ENCODE measurements around the gene SYT13.

SYT13 gene

GRCh38 chr11:45253640-45254039 is 32.5 kb downstream of the SYT13 start:
- no peaks in the 10 kb centered on the region for H3F3A ChIP-seq (ENCODE audit: insufficient read depth, low read length)
- H4K20me1 ChIP-seq (ENCODE audit: insufficient read depth, low read length) = no peaks in the 10 kb centered on the region
- no peaks in the 10 kb centered on the region for H3K9me2 ChIP-seq (ENCODE audit: low read depth, low read length)
- H3K4me2 ChIP-seq (ENCODE audit: low read length) = no peak overlapping the region
- no peaks in the 10 kb centered on the region for H3K4me1 ChIP-seq (ENCODE audit: insufficient read depth, low read length, severe bottlenecking)
- no peak overlapping the region for H3K27ac ChIP-seq (ENCODE audit: low read depth, low read length, poor library complexity, severe bottlenecking)
- TF ChIP-seq EZH2 (IDR thresholded peaks at IDR 0.05; ENCODE audit: borderline replicate concordance, low read length) (no peak), CTCF (IDR thresholded peaks at IDR 0.05; ENCODE audit: low read length) (no peak)
- H3K9ac ChIP-seq (ENCODE audit: low read length) = no peak overlapping the region
- H3K79me2 ChIP-seq (ENCODE audit: insufficient read depth, low read length) = no peaks in the 10 kb centered on the region
- no peak overlapping the region for H3K4me3 ChIP-seq (ENCODE audit: low read depth, low read length, poor library complexity, severe bottlenecking)
- no peaks in the 10 kb centered on the region for H3K9me3 ChIP-seq (ENCODE audit: low read length)
- H3K27me3 ChIP-seq (ENCODE audit: insufficient read depth, low read length) = 0 out of 2 replicates have a peak, but pooled peaks cover 3% of the 10 kb centered on the region
- no peaks in the 10 kb centered on the region for H3K36me3 ChIP-seq (ENCODE audit: insufficient read depth, low read length)
- no peak overlapping the region for H2AFZ ChIP-seq (ENCODE audit: low read length)

GRCh38 chr11:45252877-45253276 is 33.3 kb downstream of the SYT13 start:
- no peaks in the 10 kb centered on the region for H3K36me3 ChIP-seq (ENCODE audit: insufficient read depth, low read length)
- no peak overlapping the region for H3K4me3 ChIP-seq (ENCODE audit: low read depth, low read length, poor library complexity, severe bottlenecking)
- H3K9me3 ChIP-seq (ENCODE audit: low read length) = no peaks in the 10 kb centered on the region
- no peaks in the 10 kb centered on the region for H3K4me1 ChIP-seq (ENCODE audit: insufficient read depth, low read length, severe bottlenecking)
- H2AFZ ChIP-seq (ENCODE audit: low read length) = no peak overlapping the region
- H3K4me2 ChIP-seq (ENCODE audit: low read length) = no peak overlapping the region
- TF ChIP-seq CTCF (IDR thresholded peaks at IDR 0.05; ENCODE audit: low read length) = no peak
- no peaks in the 10 kb centered on the region for H3K79me2 ChIP-seq (ENCODE audit: insufficient read depth, low read length)
- no peaks in the 10 kb centered on the region for H3F3A ChIP-seq (ENCODE audit: insufficient read depth, low read length)
- no peaks in the 10 kb centered on the region for H4K20me1 ChIP-seq (ENCODE audit: insufficient read depth, low read length)
- H3K9me2 ChIP-seq (ENCODE audit: low read depth, low read length) = no peaks in the 10 kb centered on the region
- no peak overlapping the region for H3K27ac ChIP-seq (ENCODE audit: low read depth, low read length, poor library complexity, severe bottlenecking)
- 0 out of 2 replicates have a peak, but pooled peaks cover 3% of the 10 kb centered on the region for H3K27me3 ChIP-seq (ENCODE audit: insufficient read depth, low read length)
- H3K9ac ChIP-seq (ENCODE audit: low read length) = no peak overlapping the region

- Histone ChIP-seq H2AFZ (ENCODE audit: low read length) (no peak overlapping the region), H3K79me2 (ENCODE audit: insufficient read depth, low read length) (no peaks in the 10 kb centered on the region), H3K9ac (ENCODE audit: low read length) (no peak overlapping the region), H3K27me3 (ENCODE audit: insufficient read depth, low read length) (0 out of 2 replicates have a peak, but pooled peaks cover 3% of the 10 kb centered on the region), H3F3A (ENCODE audit: insufficient read depth, low read length) (no peaks in the 10 kb centered on the region), H3K36me3 (ENCODE audit: insufficient read depth, low read length) (no peaks in the 10 kb centered on the region), H3K4me3 (ENCODE audit: low read depth, low read length, poor library complexity, severe bottlenecking) (no peak overlapping the region), H3K4me2 (ENCODE audit: low read length) (no peak overlapping the region), H3K9me3 (ENCODE audit: low read length) (no peaks in the 10 kb centered on the region), H3K4me1 (ENCODE audit: insufficient read depth, low read length, severe bottlenecking) (no peaks in the 10 kb centered on the region), H4K20me1 (ENCODE audit: insufficient read depth, low read length) (no peaks in the 10 kb centered on the region), H3K27ac (ENCODE audit: low read depth, low read length, poor library complexity, severe bottlenecking) (no peak overlapping the region), H3K9me2 (ENCODE audit: low read depth, low read length) (no peaks in the 10 kb centered on the region)
- no peak for TF ChIP-seq EZH2 (IDR thresholded peaks at IDR 0.05; ENCODE audit: borderline replicate concordance, low read length)
- peak; percentile 72 for TF ChIP-seq CTCF (IDR thresholded peaks at IDR 0.05; ENCODE audit: low read length)
These were observed 33.8 kb downstream of the SYT13 start for GRCh38 chr11:45252134-45252856.

Measured in OCI-LY1 (cell line).